Measurements from ENCODE around the gene QSOX2.

The QSOX2 gene

DNA sequence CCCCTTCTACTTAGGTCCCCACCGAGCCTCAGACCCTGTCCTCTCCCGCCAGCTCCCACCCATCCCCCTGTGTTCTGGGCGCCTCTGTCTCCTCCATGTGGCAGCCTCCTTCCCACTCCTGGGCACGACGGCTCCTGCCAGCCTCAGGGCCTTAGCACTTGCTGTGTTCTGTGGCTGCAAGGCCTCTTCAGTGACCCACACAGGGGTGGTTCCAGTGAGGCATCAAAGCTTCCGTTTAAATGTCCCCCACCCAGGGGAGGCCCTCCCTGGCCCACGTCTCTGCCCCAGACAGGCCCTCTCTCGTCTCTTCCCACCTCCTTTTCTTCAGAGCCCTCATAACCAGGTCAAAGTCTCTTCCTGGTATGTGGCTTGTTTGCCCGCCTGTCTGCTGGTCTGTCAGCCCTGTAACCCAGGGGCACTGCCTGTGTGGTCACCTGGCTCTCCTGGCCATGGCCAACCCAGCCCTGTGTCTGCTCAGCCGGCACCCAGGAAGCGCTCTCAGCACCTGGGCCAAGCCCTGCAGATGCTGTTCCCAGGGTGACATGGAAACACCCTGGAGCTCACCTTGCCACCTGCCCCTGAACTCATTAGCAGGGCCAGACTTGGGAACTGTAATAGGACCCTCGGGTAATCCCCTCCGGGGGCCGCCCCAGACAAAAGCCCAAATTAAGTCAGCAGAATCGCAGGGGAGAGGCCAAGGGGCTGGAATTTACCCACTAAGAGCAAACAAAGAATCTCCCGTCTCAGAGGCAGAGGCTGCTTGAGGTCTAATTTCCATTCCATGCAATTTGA lies 74.4 kb downstream of the QSOX2 start:
- DNase-seq, result no peak

GRCh38 chr9:136170006-136170901 lies 75.4 kb downstream of the QSOX2 start:
- DNase-seq, result peak in 3 of 14 donors; percentile 12 to 22 (median 17)

DNA sequence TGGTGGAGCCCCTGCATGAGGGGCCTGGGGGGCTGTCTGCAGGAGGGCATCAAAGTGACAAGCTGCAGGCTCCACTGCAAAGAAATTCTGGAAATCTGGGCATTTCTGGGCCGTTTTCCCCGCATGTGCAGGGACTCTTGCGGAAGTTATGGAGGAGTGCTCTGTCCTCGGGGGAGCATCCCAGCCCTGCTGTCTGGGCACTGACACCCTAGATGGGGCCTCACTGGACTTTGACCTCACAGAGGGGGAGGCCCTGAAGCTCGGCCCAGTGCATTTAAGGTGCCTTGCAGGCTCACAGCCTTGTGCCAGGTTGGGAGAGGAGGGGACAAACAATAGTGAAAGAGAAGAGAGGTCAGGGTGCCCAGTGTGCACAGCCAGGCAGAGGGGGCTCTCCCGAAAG lies 76.1 kb downstream of the QSOX2 start:
- no peak for DNase-seq

DNA sequence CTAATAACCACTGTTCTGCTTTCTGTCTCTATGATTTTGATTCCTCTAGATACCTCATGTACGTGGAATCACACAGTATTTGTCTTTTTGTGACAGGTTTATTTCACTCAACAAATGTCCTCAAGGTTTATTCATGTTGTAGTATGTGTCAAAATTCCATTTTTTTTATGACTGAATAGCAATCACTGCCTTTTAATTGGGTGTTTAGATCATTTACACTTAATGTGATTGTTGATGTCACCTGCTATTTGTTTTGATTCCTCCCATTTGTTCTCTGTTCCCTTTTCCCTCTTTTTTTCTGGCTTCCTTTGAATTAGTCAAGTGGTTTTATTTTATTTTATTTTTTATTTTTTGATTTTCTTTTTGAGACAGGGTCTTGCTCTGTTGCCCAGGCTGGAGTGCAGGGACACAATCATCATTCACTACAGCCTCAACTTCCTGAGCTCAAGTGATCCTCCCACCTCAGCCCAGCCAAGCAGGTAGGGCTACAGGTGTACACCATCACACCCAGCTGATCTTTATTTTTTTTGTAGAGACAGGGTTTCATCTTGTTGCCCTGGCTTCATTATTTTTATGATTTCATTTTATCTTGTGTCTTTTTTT lies 82.3 kb downstream of the QSOX2 start:
- no peak for DNase-seq

DNA sequence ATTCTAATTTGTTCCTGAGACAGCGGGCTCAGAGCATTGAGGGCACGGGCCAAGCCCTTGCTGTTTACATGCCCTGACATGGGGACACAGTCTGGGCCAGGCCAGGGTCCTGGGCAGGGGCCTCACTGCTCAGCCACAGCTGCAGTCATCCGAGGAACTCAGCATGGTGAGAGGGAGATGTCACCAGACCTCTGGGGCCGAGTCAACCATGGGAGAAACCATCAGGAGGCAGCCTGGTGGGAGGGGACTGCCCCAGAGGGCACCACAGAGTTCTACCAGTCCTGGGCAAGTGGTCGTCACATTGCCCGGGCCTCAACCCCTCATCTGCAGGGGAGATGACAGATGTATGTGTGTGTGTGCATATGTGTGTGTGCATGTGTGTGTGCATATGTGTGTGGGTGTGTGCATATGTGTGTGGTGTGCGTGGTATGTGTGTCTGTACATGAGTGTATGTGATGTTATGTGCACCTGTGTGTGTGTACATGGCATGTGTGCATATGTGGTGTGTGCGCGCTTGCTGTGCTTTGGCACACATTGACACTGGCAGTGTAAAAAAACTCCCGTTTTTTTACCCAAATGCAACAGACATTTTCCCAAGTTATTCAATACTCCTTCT lies 84.5 kb downstream of the QSOX2 start:
- no peak for DNase-seq

- no peak for DNase-seq
Observed at GRCh38 chr9:136160381-136160841, 85.2 kb downstream of the QSOX2 start.

- DNase-seq, result no peak
Observed at GRCh38 chr9:136159851-136160250, 85.8 kb downstream of the QSOX2 start.

DNA sequence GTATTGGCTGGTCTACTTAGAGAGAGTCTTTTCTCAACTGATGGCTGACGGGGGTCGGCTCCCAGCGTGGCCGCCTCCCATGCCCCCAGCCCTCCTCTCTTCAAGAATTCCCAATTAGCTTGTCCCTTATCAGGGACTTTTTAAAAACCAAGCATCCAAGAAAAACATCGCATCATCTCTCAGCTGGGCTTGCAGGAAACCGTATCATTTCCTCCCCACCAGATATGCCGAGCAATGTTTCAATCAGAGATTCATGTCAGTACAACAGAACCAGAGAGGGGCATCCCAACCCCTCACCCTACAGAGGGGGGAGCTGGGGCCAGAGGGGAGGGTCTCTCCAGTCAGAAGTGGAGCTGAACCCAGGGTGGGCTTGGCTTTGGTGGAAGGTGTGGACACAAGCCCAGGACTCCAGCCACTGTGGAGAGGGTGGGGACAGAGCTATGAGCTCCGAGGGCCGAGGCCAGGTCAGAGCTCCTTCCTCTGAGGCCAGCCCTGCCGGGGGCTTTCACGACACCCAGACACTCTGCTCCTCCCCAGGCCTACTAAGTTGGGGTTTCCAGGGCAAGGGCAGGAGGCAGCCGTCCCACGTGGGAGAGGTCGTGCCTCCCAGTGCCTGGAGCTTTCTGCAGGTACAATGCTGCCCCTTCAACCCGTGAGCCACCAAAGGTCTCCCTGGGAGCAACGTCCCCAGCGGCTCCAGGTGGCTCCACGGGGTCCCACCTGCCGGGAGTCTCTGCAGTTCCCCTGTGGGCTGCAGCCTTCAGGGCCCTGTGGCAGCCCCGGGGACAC lies 87.9 kb downstream of the QSOX2 start:
- DNase-seq, result no peak

Data from C1 segment of cervical spinal cord (tissue), 14 donors.